H54 (cell line): ENCODE results near the gene RNU5D-1.
"Not testable (repeated sequence)": the region's sequence is repeated elsewhere in the genome, so short reads cannot be mapped to it uniquely, and the experiment has no call there.

ENCODE experiments used
- DNase-seq: peaks from one replicate; pipeline ENCODE4 v3.0.0; 2011; ENCODE audit warnings: low spot score, mixed read lengths; ENCODE audit not compliant: insufficient read length
- FAIRE-seq: peaks from 3 replicates; lab custom pipeline; 2011; peaks lifted over from hg19 to GRCh38; lab: Jason Lieb, UNC
- POLR2A ChIP-seq: IDR thresholded peaks from 2 replicates; pipeline ENCODE4 v1.6.1; 2011; ENCODE audit warnings: low read depth, mild to moderate bottlenecking, low read length

RNU5D-1 gene

DNA sequence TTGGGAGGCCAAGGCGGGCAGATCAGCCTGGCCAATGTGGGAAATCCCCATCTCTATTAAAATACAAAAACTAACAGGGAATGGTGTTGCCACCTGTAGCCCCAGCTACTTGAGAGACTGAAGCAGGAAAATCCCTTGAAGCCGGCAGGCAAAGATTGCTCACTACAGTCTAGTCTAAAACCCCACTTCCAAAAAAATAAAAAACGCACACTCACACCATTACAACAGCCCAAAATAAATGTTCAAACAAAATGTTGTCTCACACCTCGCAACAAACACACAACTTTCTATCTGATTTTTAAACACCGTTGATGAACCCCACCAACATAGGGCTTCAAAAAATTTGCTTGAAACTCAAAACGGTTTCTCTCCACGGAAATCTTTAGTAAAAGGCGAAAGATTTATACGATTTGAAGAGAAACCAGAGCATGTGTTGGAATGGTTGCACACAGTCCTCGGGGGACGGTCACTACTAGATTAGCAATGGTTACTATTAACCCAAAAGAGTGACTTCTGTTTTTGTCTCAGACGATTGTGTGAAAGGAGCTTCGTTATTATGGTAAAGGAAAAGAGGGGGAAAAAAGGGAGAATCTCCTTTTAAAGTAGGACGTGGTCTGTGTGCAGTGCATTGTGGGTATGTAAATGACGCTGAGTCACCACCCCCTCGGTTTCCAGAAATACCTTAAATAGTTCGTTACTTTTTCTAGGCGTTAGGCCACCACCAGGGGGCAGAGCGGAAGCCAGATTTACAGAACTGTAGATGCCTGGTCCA is at the start of gene RNU5D-1:
RNU5D-1 (minus strand) TSS at position 430 of the 772 bp plus-strand sequence.
- FAIRE-seq = peak; percentile 68
- peak; percentile 78 for TF ChIP-seq POLR2A
- DNase-seq = peak; percentile 75

DNA sequence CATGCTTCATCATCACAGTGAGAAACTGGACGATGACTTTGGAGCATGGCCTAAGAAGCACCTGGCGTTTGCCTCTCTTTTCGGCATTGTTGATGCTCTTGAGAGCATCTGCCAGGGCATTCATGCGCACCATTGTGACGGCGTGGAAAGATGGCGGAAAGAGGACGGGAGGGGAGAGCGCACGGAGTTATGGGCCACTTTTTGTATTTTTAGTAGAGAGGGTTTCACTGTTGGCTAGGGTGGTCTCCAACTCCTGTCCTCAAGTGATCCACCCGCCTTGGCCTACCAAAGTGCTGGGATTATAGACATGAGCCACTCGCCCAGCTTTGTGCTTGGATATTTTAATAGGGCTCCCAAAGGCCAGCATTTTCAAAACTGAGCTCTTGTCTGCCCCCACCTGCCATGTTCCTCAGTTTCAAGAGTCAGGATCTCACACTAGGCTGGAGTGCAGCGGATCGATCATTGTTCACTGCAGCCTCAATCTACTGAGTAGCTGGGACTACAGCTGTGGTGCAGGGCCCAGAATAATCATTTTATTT is 49.7 kb upstream of the RNU5D-1 start:
- DNase-seq (no peak), FAIRE-seq (no peak)
- no peak for TF ChIP-seq POLR2A

DNA sequence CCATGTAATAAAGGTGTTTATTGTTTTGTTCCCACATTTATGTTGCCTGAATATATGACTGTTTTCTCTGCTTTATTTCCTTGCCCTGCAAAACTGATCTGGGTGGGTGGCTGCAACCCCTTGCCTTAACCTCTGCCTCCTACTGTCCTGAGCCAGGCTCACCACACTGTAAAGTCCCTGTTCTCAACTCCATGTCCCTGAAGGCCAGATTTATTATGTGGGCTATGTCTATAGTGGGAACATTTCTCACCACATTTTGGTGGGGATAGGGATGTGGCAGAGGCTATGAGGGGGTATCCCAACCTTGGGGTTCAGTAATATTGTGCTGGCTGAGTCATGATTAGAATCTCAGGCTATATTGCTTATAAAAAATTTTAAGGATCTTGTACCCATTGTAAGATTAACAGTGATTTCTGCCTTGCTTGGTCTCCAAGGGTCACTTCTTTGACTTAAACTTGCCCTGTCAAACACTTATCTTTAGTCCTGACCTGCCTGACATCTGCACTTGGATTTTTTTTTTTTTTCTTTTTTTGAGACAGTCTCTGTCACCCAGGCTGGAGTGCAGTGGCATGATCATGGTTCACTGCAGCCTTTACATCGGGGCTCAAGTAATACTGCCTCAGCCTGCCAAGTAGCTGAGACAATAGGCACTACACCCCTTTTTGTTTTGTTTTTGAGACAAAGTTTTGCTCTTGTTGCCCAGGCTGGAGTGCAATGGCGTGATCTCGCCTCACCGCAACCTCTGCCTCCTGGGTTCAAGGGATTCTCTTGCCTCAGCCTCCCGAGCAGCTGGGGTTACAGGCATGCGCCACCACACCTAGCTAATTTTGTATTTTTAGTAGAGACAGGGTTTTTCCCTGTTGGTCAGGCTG is 48.0 kb upstream of the RNU5D-1 start:
- DNase-seq = no peak
- FAIRE-seq = no peak
- no peak for TF ChIP-seq POLR2A

DNA sequence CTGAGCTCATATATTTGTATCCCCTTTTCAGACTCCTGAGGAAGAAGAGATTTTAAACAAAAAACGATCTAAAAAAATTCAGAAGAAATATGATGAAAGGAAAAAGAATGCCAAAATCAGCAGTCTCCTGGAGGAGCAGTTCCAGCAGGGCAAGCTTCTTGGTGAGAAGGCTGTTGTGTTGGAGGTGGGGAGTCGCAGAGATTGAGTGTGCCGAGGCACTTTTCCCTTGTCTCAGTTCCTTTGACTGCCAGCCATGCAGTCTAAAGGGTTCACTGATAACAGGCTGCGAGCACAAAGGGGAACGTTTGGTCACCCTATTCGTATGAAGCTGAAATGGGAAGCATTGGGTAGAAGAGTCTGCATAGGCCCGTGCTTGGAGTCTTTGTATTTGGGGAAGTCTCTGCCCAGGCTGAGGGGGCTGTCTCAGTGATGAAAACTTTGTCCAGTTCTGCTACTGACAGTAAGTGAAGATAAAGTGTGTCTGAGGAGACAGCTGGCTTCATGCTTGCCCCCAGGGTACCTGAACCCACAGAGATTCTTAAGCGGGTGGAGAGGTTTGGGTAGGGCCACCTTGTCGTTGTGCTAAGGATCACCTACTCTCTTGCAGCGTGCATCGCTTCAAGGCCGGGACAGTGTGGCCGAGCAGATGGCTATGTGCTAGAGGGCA is 47.1 kb upstream of the RNU5D-1 start:
- no peak for TF ChIP-seq POLR2A
- FAIRE-seq = no peak
- no peak for DNase-seq

DNA sequence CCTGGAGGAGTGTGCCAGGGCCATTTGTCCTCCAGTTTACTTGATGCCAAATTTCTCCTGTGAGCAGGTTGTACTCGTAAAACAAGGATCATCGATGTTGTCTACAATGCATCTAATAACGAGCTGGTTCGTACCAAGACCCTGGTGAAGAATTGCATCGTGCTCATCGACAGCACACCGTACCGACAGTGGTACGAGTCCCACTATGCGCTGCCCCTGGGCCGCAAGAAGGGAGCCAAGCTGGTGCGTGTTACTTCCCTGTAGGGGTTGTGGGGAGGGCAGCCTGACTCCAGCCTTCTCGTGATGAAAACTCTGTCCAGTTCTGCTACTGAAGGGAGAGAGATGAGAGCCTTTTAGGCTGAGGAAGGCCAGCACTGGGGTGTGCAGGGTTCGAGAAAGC is 46.6 kb upstream of the RNU5D-1 start:
- no peak for TF ChIP-seq POLR2A
- DNase-seq (no peak), FAIRE-seq (no peak)

DNA sequence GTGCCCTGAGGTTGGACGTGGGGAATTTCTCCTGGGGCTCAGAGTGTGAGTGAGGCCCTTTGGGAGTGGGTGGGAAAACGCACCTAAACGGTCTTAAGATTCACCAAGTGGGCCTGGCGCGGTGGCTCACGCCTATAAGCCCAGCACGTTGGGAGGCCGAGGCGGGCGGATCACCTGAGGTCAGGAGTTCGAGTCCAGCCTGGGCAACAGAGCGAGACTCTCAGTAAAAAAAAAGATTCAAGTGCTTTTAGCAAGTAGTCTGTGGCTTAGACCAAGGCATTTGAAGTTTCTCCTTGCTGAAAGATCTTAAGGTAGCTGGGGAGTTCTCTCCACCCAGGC is 45.7 kb upstream of the RNU5D-1 start:
- no peak for FAIRE-seq
- DNase-seq = no peak
- TF ChIP-seq POLR2A = no peak

DNA sequence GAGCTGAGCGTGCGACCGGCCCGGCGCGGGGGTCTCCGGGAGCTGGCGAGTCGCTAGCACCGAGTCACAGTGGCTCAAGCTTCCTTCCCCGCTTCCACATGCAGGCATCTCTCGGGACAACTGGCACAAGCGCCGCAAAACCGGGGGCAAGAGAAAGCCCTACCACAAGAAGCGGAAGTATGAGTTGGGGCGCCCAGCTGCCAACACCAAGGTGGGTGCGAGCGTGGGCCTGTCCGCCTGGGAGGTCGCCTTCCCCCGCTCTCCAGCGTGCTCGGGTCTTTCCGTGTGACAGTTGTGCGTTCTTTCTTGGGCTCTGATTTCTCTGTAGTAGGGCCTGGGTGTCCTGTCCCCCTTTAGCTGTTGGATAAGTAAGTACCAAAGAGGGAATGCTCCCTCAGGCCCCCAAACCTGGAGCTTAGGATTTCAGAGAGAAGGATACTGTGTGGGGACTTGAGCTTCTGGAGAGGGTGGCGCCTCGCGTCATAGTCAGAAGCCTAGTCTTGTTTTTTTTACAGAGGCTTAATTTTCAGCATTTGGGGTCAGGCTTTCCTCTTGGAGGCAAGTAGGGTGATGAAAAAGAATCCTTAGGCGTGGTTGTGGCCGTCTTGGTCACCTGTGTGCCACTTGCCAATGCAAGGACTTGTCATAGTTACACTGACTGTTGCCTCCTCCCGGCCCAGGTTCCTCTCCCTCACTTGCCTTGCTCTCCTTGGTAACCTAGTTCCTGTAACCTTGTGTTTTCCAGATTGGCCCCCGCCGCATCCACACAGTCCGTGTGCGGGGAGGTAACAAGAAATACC is 45.2 kb upstream of the RNU5D-1 start:
- TF ChIP-seq POLR2A = no peak
- DNase-seq (no peak), FAIRE-seq (no peak)

DNA sequence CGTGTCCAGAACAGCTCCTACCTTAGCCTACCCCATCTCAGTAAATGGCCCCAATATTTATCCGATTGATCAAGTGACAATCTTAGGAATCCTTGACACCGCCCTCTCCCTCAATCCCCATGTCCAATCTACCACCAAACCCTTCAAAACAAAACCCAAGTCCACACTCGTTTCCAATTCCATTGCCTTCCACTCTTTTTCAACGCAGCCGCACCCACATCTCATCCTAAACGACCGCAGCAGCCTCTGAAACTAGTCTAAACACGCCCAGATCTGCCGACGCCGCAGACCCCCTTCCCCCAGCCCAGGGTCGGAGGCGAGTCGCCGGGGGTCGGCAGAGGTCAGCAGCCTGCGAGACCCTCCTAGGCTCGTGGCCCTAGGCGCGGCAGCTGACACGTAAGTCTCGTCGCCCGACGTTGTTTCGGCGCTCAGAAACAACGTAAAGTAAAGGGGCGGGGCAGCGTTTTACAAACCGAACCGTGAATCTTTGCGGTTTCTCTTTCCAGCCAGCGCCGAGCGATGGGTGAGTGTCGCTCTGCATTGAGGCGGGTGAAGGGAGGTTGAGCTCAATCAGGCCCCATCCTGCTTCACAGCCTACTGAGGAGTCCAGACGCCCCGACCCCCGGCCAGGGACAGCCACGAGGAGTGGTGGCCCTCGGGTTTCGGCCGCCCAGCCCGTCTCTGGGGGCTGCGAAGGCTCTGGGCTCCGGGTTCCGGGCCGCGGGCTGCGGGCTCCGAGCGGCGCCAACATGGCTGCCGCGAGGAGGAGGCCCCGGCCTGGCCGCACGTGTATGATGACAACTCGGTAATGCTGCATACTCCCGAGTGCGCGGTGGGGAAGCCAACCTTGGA is 44.3 kb upstream of the RNU5D-1 start, which contains the start of gene RPS8:
RPS8 (plus strand) TSS at position 463 of the 852 bp plus-strand sequence; CDS start at position 520, 57 bp downstream.
- TF ChIP-seq POLR2A = peak; percentile 96
- FAIRE-seq (no peak), DNase-seq (peak; percentile 63)

DNA sequence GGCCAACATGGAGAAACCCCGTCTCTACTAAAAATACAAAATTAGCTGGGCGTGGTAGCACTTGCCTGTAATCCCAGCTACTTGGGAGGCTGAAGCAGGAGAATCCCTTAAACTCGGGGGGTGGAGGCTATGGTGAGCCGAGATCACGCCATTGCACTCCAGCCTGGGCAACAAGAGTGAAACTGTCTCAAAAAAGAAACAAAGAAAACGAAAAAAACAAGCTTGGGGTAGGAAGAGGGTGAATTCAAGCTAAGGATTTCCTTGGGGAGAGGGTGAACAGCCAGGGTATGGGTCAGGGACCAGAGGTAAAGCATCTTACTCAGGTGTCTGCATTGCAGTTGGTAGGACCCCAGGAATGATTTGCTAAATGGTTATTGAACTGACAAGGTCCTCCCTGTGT is 35.5 kb upstream of the RNU5D-1 start:
- FAIRE-seq, DNase-seq: not testable (repeated sequence)

DNA sequence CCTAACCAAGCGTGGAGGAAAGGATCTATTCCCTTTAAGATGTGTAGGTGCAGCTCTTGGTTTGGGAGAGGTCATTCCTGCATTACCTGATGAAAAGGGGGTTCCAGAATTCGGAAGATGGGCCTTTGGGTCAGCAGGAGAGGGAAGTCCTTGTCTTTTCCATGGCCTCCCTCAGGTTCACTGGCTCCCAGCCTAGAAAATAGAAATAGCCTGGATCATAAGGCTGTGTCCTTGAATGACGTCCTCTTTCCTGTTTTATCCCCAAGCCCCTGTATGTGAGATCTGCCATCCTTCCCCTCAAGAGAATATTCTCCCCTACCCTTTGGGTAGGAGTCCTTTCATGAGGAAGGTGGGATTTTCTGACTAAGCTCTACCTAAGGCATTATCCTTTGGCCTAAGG is 29.9 kb upstream of the RNU5D-1 start:
- TF ChIP-seq POLR2A = no peak
- no peak for DNase-seq
- FAIRE-seq = no peak

DNA sequence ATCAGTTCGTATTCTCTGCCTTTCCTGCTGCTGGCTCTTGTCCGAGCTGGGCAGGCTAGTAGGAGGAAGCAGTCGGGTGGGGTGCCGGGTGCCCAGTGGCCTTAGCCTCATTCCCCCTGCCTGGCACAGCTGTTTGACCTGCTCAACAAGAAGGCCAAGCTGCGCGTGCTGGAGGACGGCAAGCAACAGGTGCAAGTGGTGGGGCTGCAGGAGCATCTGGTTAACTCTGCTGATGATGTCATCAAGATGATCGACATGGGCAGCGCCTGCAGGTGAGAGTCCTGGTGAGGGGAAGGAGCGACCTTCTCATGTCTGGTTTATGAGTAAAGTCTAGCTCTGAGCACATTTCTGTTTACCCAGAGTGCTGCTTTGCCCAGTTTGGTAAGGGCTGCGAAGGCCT is 28.1 kb upstream of the RNU5D-1 start:
- no peak for DNase-seq
- FAIRE-seq = no peak
- TF ChIP-seq POLR2A = no peak

DNA sequence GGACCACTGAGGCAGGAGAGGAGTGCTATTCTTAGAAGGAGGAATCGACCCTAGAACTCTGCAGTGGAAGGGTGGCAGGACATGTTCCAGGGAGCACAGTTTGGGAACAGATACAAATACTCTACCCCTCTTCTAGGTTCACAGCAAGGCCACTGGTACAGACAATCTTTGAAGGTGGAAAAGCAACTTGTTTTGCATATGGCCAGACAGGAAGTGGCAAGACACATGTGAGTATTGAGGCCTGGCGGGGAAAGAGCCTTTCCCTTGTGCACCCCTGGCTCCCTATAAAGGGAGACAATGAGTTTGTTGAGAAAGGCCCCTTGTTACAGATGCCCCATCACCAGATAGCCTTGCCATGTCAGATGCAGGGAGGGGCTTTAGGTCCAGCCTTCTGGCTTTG is 26.4 kb upstream of the RNU5D-1 start:
- FAIRE-seq = no peak
- TF ChIP-seq POLR2A = no peak
- DNase-seq = no peak
